ENCODE results near the gene DVL3. TPM values are rescaled to one million over a fixed set of nuclear protein-coding genes. Genes with fewer than 3 reads are reported as not detected.

The DVL3 gene
- polyA plus RNA-seq, 2 of the 4 experiments (the other 2 are of a cell fraction): 14.1 to 24.4 TPM

DNA sequence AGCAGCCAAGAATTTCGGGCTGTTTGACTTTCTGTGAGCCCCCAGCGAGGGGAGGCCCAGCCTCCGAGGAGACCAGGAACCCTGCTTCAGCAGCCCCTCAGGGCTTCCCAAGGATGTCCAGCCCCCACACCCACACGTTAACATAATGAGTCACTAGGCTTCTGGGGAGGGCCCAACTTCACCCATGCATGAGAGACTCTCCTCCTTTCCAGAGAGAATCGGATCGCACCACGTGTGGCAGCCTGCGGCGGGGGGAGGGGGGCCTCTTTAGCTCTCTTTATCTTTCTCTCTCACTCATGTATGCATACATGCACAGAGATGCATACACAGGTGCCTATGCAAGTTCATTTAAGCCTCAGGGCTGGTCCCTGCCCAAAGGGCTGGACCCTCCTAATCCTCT, 16.4 kb downstream of the DVL3 start:
- WGBS (ENCODE audit: missing lambda C conversion rate): 78% methylated on average over 9 of the region's 9 CpGs
- Histone ChIP-seq H3K4me2 (no peak overlapping the region), H3K9me3 (no peaks in the 10 kb centered on the region), H3K4me1 (peaks cover 6% of the 10 kb centered on the region; the same call in 2 of the 3 replicates), H3K4me3 (no peak overlapping the region), H3K27ac (no peak overlapping the region)
- FAIRE-seq (no peak), DNase-seq (ENCODE audit: low read depth in 1 of 2, low spot score in 1 of 2) (no peak), ATAC-seq (no peak)
- TF ChIP-seq ZNF302 (CRISPR knock-in tag; IDR thresholded peaks at IDR 0.05): no peak
- no peak for TF ChIP-seq SMC3 (IDR thresholded peaks at IDR 0.05)
- TF ChIP-seq ZSCAN20 (CRISPR knock-in tag; IDR thresholded peaks at IDR 0.05): no peak
- CTCF ChIA-PET: interaction anchor here (1.0 to 1.4 kb wide), 3 partner anchors 11 to 19 kb away, joined by 3 read pairs; partner anchors contain the start of gene DVL3
- POLR2A ChIA-PET: no interaction called here

DNA sequence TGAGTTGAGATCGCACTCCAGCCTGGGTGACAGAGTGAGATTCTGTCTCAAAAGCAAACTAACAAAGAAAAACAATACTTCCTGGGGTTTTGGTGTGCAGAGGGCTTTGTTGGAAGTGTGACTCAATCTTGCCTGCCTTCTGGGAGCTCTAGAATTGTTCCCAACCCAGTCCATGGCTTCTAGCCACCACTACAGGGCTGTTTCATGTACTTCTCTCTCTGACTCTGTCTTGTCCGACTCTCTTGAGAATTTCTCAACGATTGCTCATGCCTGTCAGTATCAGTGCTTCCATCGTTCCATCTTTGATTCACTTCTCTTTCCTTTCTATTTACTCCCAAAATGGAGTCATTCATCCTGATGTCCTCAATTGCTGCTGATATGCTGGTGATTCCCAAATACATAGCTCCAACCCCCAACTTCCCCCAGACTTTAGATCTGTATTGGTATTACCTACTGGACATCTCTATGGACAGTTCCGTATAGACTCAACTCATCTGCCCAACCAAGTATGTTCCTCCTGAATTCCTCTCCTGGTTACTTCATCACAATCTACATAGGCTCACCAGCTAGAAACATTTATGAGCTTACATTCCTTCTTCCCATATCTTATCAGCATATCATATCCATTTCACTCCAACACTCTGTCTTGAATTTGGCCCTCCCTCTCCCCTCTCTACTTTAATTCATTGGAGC, 17.6 kb downstream of the DVL3 start:
- no peak for DNase-seq (ENCODE audit: low read depth in 1 of 2, low spot score in 1 of 2)
- Histone ChIP-seq H3K4me3 (no peak overlapping the region), H3K9me3 (no peaks in the 10 kb centered on the region), H3K27ac (no peak overlapping the region), H3K4me1 (peaks cover 15% of the 10 kb centered on the region), H3K4me2 (no peak overlapping the region)
- no peak for FAIRE-seq
- POLR2A ChIA-PET: no interaction called here
- no peak for ATAC-seq
- 85% methylated on average over 5 of the region's 5 CpGs for WGBS (ENCODE audit: missing lambda C conversion rate)
- no peak for TF ChIP-seq KDM1A (IDR thresholded peaks at IDR 0.05; ENCODE audit: low read depth)
- TF ChIP-seq ZSCAN20 (CRISPR knock-in tag; IDR thresholded peaks at IDR 0.05): no peak
- no peak for TF ChIP-seq SMC3 (IDR thresholded peaks at IDR 0.05)
- no peak for TF ChIP-seq RCOR1 (IDR thresholded peaks at IDR 0.05; ENCODE audit: low read depth, low read length)
- TF ChIP-seq, protein P1, sequence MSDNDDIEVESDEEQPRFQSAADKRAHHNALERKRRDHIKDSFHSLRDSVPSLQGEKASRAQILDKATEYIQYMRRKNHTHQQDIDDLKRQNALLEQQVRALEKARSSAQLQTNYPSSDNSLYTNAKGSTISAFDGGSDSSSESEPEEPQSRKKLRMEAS (IDR thresholded peaks at IDR 0.05): no peak
- no peak for TF ChIP-seq MAZ (IDR thresholded peaks at IDR 0.05; ENCODE audit: borderline replicate concordance, low read depth, low read length)
- TF ChIP-seq ELK1 (IDR thresholded peaks at IDR 0.05; ENCODE audit: low read depth, low read length): no peak
- no peak for TF ChIP-seq HOXB5 (CRISPR knock-in tag; IDR thresholded peaks at IDR 0.05)
- CTCF ChIA-PET: interaction anchor here (0.5 to 1.8 kb wide), 7 partner anchors 8 to 87 kb away, joined by 3 to 5 read pairs (median 3); partner anchors contain the start of genes DVL3 and EEF1AKMT4

GRCh38 chr3:184173374-184173722, 18.2 kb downstream of the DVL3 start:
- Histone ChIP-seq H3K27ac (no peak overlapping the region), H3K4me2 (no peak overlapping the region), H3K4me1 (peaks cover 15% of the 10 kb centered on the region), H3K9me3 (no peaks in the 10 kb centered on the region), H3K4me3 (no peak overlapping the region)
- ChIA-PET CTCF (interaction anchor here (0.6 to 1.8 kb wide), 5 partner anchors 8 to 87 kb away, joined by 3 to 5 read pairs (median 3); partner anchors contain the start of genes DVL3 and EEF1AKMT4), POLR2A (no interaction called here)
- 86% methylated on average over 2 of the region's 2 CpGs for WGBS (ENCODE audit: missing lambda C conversion rate)
- FAIRE-seq (no peak), ATAC-seq (no peak), DNase-seq (ENCODE audit: low read depth in 1 of 2, low spot score in 1 of 2) (no peak)
- TF ChIP-seq ZFP36 (IDR thresholded peaks at IDR 0.05; ENCODE audit: borderline replicate concordance, partially characterized antibody) (no peak), EP300 (IDR thresholded peaks at IDR 0.05) (no peak), ESRRA (IDR thresholded peaks at IDR 0.05; ENCODE audit: borderline replicate concordance, low read length) (no peak), PBX3 (IDR thresholded peaks at IDR 0.05) (no peak), PHF8 (IDR thresholded peaks at IDR 0.05; ENCODE audit: borderline replicate concordance, low read depth) (no peak), MYC (IDR thresholded peaks at IDR 0.05; ENCODE audit: borderline replicate concordance, low read length) (no peak), ZC3H11A (IDR thresholded peaks at IDR 0.05) (no peak), NFE2L2 (conservative IDR thresholded peaks at IDR 0.05; ENCODE audit: low read length) (no peak), USF2 (IDR thresholded peaks at IDR 0.05) (no peak), REST (IDR thresholded peaks at IDR 0.05) (no peak), KDM1A (IDR thresholded peaks at IDR 0.05; ENCODE audit: low read depth) (no peak), JUN (IDR thresholded peaks at IDR 0.05) (no peak), RARB (CRISPR knock-in tag; IDR thresholded peaks at IDR 0.05) (no peak), POLR2AphosphoS2 (conservative IDR thresholded peaks at IDR 0.05; ENCODE audit: low read length) (no peak), KDM5A (IDR thresholded peaks at IDR 0.05) (no peak), FOSL2 (IDR thresholded peaks at IDR 0.05) (no peak), FOSL2 (CRISPR knock-in tag; IDR thresholded peaks at IDR 0.05) (no peak), MAZ (IDR thresholded peaks at IDR 0.05; ENCODE audit: borderline replicate concordance, low read depth, low read length) (no peak), SREBF2 (IDR thresholded peaks at IDR 0.05) (no peak)

All from A549 (cell line).